Gastrocnemius medialis (tissue), 4 donors: ENCODE results near the gene LAMA2.

Experiments
- CTCF ChIP-seq, 5 experiments: fragments of 450-650 bp in 3 of 5; fragments of 200-600 bp in 2 of 5; sonication (generic) in 2 of 5; IDR thresholded peaks in 4 of 5; conservative IDR thresholded peaks in 1 of 5; 1 replicate in 4 of 5; 2 replicates in 1 of 5; pipeline ENCODE4 v1.5.1; 2016 to 2019; ENCODE audit warnings: antibody characterized with exemption in 5 of 5, mild to moderate bottlenecking in 3 of 5, moderate library complexity in 3 of 5
- POLR2A ChIP-seq, 2 donors: fragments of 450-650 bp; IDR thresholded peaks; one replicate each; pipeline ENCODE4 v1.6.1; 2017; ENCODE audit warnings: antibody characterized with exemption in 2 of 2, mild to moderate bottlenecking in 2 of 2, moderate library complexity in 2 of 2

- TF ChIP-seq POLR2A (IDR thresholded peaks at IDR 0.05) = no peak
- no peak for TF ChIP-seq CTCF (IDR thresholded peaks at IDR 0.05 in 4 of 5, conservative IDR thresholded peaks at IDR 0.05 in 1 of 5)
Measured at GRCh38 chr6:129385117-129385516, 502.2 kb downstream of the LAMA2 start.
